ENCODE data around the gene DNAJA3. TPM values are rescaled to one million over a fixed set of nuclear protein-coding genes. Genes with fewer than 3 reads are reported as not detected.
"Not testable (repeated sequence)": the region's sequence is repeated elsewhere in the genome, so short reads cannot be mapped to it uniquely, and the experiment has no call there.

DNAJA3 gene
- total RNA-seq, 1 donor from 2014 or later: 83.9 TPM

DNA sequence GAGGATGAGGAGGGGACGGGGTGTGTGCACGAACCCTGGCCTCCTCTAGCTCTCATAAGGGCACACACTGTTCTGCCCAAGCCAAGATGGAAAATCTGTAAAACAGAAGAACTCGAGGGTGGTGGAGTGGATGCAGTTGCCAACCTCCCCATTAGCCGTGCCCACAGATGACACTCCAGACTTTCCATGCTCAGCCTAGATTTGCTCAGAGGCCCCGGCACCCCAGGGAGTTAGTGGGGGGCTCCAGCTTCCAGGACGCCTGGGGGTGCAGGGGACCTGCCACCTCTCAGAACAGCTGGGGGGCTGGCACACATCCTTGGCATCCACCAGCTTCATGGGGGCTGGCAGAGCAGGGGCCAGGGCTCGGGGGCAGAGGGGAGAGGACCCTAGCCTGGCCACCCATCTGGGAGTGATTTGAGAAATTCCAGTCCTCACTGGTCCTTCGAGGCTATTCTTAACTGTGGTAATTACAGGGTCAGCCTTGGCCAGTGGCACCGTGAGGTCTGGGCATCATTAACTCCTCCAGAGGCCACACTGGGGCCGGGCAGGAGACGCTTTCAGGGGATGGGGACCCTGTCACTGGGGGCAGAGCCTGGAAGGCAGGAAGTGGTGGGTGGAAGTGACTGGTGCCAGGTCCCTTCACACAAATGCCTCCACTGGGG is 39.7 kb upstream of the DNAJA3 start:
- intact Hi-C loops (cut with micrococcal nuclease): no loop called here
- ATAC-seq (no peak), DNase-seq (no peak)

DNA sequence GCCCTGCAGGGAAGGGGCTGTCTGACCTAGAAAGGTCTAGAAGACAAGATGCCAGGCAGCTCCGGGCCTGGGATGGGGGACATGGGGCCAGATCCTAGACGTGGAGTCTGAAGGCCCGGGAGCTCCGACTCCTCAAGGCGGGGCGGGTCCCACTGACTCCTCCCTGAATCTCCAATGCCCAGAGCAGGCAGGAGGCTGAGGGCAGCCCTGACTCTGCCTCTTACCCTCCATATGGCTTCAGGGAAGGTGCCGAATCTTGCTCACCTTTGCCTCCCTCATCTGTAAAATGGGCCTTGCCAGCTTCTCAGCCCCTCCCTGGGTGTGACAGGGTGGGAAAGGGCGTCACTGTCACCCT is 39.2 kb upstream of the DNAJA3 start:
- DNase-seq: peak; percentile 50
- intact Hi-C loops (cut with micrococcal nuclease): no loop called here
- peak; percentile 5 for ATAC-seq

DNA sequence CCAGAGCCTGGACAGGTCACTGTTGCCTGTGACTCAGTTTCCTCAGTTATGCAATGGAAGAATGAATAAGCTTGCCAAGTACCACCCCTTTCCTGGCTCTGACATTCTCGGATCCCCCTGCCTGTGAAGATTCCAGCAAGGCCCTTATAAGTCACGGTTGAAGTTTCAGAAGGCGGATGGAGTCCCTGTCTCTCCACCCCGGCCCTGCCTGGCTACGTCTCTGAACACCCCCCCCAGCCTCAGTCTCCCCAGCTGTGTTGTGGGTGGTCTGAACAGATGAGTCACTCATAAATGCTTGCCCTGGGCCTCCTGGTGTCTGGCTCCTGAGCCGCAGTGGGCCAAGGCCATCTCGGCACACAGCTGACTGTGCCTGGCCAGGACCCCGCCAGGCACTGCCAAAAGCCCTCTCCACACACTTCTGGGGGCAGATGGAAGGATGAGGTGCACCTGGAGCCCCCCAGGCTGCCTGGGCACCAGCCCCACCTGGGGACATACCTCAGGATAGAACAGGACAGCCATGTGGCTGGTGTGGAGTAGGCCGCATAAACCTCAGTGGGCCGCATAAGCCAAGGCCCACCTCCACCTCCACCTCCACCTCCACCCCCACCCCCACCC is 38.6 kb upstream of the DNAJA3 start:
- no peak for ATAC-seq
- no peak for DNase-seq

DNA sequence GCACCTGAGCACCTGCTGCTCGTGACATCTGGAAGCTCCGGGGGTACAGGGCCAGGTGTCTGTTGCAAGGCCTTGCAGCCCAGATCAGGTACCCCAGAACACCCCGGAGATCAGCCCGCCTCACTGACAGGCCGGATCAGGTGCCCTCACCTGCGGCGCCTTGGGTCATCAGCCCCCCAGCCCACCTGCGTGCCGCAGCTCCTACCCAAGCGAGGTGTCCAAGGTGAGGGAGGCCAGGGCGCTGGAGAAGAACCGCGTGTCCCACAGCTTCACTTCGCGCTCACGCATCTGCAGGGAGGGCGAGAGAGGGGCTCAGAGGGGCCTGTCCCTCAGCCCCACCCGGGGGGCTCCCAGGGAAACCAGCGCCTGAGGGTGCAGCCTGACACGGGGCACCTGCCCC is 37.9 kb upstream of the DNAJA3 start:
- peak; percentile 26 for DNase-seq
- intact Hi-C loops (cut with micrococcal nuclease): no loop called here

More for the DNA sequence above, 38.6 kb upstream of the DNAJA3 start:
- intact Hi-C loops (cut with micrococcal nuclease): no loop called here

DNA sequence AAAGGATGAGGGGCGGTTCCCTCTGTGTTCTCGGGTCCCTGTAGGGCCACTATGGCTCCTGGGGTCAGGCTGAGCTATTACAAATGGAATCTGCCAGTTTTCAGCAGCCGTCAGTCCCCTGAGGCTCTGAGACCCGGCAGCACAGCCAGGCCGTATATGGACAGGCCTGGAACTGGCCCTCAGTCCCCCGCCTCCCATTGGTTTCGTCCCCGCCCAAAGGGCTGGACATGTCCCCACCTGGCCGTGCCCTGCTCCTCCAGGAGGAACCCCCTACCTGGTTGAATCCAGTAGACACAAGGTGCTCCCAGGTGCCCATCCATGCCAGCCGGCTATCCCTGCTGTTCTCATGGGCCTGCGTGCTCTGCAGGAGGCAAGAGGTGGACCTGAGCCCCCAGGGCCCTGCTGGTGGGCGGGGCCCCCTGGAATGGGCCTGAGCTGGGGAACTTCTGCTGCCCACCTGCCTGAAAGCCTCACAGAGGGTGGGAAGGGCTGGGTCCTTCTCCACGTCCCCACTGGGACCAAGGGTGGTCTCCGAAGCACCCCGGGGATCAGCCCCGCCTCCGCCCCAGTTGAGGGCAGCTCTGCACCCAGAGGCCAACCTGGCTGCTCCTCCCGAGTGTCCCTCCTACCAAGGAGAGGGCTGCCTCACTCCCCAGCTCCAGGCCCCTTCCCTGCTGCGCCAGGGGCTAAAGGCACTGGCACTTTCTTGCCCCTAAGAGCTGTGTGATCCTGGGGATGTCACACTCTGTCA is 37.2 kb upstream of the DNAJA3 start:
- peak; percentile 44 for ATAC-seq
- DNase-seq: peak; percentile 66
- intact Hi-C loops (cut with micrococcal nuclease): no loop called here

More for the DNA sequence above, 37.9 kb upstream of the DNAJA3 start:
- no peak for ATAC-seq

DNA sequence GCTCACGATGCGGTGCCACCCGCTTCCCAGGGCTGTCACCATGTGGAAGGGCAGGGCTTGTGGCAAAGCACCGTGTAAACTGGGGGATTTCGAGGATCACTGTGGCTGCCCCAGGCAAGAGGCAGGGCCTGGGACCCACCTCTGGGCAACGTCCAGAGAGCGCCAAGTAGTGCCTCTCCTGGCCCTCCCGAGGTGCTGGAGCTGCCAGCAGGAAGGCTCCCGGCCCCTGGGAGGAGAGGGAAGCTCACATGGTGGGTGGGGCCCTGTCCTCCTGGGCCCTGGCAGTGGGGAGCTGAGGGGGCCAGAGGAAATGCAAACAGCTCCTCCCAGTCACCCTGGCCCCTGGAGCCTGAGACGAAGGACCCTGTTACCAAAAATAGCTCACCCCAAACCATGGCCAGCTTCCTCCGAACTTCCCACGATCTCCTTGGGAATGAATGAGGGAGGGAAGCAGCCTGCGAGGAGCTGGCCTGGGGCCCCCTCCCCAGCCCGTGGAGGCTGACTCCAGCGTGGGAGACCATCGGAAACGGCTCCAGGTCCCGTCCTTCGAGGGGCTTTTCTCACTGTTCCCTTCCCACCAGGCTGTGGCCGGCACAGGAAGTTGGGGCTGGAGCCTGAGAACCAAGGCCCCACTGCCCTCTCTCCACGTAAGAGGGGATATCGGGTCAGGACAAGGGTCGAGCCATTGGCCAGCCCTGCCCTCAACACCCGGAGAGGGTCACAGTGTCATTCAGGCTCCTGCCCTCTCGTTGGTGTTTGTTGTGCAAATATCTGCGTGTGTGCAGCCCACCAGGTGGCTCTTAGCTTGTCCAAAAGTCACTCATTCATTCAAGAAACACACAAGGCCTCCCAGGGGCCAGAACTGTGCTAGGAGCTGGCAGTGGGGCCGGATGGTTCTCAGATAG is 36.4 kb upstream of the DNAJA3 start:
- peak; percentile 32 for ATAC-seq
- peak; percentile 32 for DNase-seq
- intact Hi-C loops (cut with micrococcal nuclease): no loop called here

DNA sequence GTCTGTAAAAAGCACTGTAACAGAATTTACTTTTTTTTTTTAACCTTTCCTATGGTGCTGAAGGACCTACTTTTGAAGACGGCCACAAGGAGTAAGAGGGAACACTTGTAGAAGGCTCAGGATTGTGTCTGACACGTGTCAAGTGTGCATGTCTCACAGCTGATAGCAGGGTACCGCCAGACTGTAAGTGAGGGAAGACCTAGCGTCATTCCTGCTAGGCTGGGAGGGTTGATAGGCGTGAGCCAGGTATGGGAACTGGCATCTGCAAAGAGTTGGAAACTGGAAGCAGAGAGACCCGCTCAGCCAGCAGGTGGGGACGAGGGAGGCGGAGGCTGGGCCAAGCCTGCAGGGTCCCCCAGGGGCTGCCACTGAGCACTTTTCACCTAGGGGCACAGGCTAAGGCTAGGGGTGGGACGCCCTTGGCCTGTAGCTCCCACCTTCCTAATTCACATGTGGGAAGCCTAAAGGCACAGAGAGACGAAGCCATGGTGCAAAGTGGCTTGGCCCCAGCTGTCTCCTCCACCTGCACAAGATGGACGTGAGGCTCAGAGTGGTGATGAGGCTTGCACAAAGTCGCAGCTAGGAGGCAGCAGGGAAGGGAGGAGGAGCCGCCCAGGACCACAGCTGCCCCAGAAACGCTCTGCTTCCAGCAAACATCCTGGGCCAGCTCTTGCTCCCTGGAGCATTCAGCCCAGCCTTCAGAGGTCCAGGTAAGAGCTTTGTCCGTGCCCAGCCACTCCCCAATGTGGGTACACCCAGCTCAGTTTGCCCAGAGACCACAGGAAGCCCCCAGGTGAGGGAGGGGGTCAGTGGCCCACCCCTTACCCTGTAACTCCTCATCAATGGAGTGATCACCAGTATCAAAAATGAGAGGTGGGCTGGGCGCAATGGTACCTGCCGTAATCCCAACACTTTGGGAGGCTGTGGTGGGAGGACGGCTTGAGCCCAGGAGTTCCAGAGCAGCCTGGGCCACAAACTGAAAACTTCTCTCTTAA is 35.1 kb upstream of the DNAJA3 start:
- DNase-seq (peak; percentile 21), ATAC-seq (no peak)
- intact Hi-C loops (cut with micrococcal nuclease): no loop called here

DNA sequence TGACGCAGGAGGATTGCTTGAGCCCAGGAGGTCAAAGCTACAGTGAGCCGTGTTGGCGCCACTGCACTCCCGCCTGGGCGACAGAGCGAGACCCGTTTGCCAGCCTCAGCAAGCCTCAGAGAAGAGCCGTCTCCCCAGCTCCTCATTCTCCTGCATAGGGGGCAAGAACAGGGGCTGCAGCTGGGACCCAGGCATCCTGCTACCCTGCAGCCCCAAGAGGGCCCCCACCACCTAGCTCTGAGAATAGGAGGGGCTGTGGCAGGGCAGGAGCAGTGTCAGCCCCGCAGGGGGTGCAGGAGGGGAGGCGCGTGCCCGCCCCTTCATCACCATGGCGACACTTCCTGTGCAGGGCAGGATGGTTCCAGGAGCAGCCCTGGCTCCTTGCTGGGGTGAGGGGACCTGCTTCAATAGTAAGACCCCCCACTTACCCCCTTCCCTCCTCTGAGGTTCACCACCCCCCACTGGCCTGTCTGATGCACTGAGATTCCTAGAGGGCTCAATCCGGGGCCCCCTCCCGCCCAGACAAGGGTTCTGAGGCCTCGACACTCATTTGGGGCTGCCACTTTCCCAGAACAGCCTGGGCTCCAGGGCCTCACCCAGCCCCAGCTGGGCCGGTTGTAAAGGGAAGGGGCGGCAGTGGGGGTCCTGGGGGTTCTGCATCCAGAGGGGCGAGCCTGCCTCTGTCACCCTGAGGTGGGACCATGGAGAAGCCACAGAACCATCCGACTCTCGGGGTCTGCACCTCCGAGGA is 33.9 kb upstream of the DNAJA3 start:
- intact Hi-C loops (cut with micrococcal nuclease): no loop called here
- ATAC-seq (no peak), DNase-seq (peak; percentile 21)

DNA sequence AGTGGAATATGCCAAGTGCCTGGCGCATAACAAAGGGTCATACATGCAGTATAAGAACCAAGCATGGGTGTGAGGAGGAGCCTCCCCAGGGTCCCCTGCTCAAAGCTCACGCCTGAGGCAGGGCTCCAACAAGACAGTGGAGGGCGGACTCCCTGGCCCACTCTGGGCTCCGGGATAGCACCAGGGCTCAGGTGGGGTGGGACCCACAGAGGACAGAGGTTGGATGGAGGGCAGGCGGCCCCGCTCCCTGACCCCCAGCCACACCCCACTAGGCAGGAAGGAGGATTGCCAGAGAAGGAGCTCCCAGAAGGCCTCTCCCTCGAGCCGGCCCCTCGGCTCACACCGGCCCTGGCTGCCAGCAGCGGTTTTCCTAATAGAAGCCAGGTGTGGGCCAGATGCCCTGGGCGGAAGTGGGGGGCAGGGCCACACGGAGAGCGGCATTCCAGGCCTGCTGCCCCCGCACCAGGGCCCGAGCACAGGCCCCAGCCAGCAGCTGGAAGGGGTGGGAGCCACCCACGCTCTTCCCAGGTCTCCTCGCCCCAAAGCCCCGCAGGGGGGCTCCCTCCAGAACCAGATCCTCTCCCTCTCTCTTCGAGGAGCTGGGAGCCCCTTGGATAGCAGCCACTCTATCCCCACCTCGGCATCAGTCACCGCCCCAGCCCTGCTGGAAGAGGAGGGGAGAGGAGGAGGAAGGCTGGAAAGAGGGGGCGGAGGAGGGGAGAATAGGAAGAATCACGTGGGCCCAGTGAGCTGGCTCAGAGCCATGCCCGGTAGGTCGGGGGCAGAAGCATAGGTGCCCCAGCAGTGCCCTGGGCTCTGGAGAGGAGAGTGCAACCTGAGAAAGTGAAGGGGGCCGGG is 33.1 kb upstream of the DNAJA3 start:
- peak; percentile 59 for DNase-seq
- intact Hi-C loops (cut with micrococcal nuclease): no loop called here
- ATAC-seq: peak; percentile 42

DNA sequence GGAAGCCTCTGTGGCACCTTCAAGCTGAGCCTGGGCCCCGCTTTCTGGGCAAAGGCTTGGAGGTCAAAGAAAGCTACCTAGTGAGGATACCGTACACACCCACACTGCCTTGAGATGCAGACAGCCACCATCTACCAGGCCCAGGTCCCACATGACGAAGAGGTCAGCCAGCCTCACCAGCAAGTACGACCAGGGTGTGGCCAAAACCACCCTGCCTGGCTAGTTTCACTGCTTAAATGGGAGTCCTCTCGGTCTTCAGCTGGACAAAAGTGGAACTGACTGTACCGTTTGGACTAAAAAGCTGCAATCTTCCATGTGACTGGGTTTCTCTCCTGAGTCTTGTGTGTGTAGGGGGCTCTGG is 32.4 kb upstream of the DNAJA3 start:
- DNase-seq (peak; percentile 12), ATAC-seq (peak; percentile 17)
- intact Hi-C loops (cut with micrococcal nuclease): no loop called here

DNA sequence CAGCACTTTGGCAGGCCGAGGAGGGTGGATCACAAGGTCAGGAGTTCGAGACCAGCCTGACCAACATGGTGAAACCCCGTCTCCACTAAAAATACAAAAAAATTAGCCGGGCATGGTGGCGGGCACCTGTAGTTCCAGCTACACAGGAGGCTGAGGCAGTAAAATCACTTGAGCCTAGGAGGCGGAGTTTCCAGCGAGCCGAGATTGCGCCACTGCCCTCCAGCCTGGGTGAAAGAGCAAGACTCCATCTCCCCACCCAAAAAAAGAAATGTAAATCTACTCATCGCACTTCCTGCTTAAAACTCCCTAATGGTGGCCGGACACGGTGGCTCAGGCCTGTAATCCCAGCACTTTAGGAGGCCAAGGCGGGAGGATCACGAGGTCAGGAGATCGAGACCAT is 31.8 kb upstream of the DNAJA3 start:
- ATAC-seq; intact Hi-C loops (cut with micrococcal nuclease): not testable (repeated sequence)
- peak; percentile 10 for DNase-seq

DNA sequence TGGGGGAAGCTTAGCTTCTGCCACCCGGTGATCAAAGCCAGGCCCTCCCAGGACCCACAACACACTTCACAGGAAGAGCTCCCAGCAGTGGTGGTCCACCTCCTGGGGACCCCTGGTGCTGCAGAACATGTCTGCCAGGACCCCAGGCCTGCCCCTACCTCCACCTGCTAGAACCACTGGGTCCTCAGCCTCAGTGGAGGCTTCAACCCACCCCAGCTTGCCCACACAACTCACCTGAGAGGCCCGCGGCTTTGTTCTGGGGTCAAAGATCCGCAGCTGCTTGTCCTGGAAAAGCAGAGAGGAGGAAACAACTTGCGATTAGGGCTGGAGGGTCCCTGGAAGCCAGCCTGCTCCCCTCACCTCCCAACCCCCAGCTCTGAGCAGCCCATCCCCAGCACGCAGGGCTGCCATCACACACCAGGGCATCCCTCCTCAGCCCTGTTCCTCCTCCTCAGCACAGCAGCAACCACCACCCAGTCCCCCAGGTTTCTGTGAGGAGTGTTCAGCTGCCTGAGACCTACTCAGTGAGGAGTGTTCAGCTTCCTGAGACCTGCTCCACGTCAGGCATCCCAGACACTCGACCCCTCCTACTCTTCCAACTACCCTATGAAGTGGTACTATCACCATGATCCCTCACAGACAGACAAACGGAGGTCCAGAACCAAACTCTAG is 30.5 kb upstream of the DNAJA3 start:
- ATAC-seq: no peak
- intact Hi-C loops (cut with micrococcal nuclease): no loop called here
- DNase-seq: peak; percentile 11

DNA sequence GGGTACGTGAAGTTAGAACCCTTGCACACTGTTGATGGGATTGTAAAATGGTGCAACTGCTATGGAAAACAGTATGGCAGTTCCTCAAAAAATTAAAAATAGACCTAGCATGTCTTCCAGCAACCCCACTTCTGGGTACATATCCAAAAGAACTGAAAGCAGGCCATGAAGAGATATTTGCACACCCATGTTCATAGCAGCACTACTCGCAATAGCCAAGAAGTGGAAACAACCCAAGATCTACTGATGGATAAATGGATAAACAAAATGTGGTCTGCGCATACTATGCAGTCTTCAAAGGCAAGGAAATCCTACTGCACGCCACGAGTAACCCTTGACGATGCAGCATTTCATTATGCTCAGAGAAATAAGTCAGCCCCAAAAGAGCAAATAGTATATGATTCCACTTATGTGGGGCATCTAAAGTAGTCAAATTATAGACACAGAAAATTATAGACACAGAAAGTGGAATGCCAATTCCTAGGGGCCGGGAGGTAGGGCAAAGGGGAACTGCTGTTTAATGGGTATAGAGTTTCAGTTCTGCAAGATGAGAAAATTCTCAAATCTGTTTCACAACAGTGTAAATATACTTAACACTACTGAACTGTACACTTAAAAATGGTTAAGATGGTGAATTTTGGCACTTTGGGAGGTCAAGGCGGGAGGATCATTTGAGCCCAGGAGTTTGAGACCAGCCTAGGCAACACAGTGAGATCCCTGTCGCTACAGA is 26.5 kb upstream of the DNAJA3 start:
- intact Hi-C loops (cut with micrococcal nuclease): no loop called here
- DNase-seq: no peak
- ATAC-seq: no peak

DNA sequence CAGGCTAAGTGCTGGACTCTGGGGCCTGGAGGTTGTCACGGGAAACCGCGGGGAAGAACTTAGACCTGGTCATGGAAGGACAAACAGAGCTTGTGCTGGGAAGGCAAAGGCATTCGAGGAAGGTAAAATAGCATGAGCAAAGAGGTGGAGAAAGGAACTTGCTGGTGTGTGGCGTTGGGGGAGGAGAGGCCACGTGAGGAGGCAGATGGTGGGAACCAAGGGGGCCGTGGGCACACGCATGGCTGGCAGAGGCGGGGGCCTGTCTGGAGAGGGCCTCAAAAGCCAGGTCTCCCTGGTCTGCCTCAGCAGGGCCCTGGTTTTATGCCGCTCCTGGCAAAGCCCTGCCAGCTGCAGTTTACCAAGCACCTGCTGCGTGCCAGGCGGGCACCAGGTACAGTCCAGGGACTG is 24.6 kb upstream of the DNAJA3 start:
- intact Hi-C loops (cut with micrococcal nuclease): loop anchor here (10.0 kb wide), 1 partner anchor 46 kb away; the partner anchor contains the start of gene PAM16
- ATAC-seq (no peak), DNase-seq (peak; percentile 12)

DNA sequence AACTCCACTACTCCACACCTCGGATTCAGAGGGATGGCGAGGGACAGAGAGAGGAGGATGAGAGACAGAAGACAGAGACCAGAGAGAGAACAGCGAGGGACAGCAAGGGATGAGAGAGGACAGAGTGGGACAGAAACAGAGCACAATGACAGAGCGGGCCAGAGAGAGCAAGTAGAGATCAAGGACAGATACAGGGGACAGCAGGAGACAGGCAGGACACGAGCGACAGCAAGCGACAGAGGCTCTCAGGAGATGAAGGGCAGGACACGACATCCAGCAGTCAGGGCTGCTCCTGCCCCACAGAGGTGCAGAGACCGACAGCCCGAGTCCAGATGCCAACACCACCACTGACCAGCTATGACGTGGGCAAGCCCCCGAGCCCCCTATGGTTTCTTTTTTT is 24.2 kb upstream of the DNAJA3 start:
- ATAC-seq (no peak), DNase-seq (peak; percentile 18)
- intact Hi-C loops (cut with micrococcal nuclease): loop anchor here (10.0 kb wide), 1 partner anchor 47 kb away; the partner anchor contains the start of gene PAM16
